A204.1 (cell line): ENCODE data around the gene FKBP4.

Experiments
- FAIRE-seq: peaks from 2 replicates; lab custom pipeline; 2012; peaks lifted over from hg19 to GRCh38; lab: Jason Lieb, UNC

The FKBP4 gene

DNA sequence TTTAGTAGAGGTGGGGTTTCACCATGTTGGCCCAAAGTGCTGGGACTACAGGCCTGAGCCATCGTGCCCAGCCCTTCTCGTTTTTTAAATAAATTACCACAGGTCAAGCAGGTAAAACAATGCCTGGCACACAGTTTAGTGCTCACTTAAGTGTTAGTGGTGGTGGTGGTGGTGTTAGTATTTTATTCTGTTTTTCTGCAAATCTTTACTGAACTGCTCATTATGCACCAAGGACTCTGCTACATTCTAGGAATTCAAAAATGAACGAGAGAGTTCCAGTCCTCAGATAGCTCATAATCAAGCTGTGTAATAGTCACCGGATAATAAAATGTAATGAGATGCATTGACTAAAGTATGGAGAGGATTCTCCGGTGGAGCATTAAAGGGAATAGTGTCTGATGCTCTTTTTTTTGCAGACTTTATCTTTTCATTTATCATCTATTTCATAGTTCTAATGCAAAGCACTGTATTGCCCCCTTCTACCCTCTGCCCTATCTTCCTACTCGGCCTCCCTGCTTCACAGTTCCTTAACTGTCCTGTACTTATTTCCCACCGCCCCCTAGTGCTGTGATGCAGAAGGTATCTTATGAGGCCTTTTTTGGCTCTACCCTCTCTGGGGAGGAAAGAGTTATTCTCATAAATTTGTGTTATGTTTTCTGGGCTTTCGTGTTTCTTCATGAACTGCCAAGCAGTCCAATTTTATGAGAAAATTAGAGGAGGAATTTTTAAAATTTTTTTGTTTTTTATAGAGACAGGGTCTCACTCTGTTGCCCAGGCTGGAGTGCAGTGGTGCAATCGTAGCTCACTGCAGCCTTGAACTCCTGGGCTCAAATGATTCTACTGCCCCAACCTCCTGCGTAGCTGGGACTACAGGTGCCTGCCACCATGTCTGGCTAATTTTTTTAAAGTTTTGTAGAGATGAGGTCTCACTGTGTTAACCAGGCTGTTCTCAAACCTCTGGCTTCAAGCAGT, 18.7 kb downstream of the FKBP4 start:
- no peak for FAIRE-seq

- no peak for FAIRE-seq
These were observed 25.0 kb downstream of the FKBP4 start for GRCh38 chr12:2819810-2820209.

GRCh38 chr12:2820432-2820831, 25.7 kb downstream of the FKBP4 start:
- no peak for FAIRE-seq

DNA sequence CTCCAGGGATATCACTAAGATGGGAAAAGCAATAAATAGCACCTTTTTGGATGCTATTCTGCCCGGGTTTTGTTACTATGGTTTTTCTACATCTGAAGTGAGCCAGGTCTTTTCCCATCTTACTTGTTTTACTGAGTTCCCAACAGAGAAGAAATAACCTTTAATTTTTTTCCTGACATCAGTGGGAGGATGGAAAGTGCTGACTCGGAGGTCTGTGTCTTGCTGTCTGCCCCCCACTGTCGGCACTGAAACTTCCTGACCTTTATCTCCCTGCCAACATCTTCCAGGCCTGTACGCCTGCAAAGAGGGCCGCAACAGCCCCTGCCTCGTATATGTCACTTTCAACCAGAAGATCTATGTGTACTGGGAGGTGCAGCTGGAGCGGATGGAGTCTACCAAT, 28.7 kb downstream of the FKBP4 start:
- no peak for FAIRE-seq

DNA sequence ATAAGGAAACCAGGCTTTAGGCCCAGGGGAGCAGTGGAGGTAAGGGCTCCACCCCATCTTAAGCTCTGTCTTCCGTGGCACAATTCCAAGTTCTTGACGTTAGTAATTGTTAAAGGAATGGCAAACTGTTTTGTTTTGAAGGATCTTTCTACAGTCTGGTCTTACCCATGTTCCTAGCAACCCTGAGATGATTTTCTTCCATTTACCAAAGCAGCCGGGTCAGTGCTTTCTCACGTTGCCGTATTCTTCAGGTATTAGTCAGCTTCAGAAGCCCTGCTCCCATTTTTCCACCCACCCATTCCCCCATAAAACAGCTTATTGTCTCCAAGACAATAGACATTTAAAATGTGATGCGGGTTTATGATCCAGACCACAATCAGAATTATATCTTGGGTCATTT, 29.8 kb downstream of the FKBP4 start:
- FAIRE-seq = no peak

DNA sequence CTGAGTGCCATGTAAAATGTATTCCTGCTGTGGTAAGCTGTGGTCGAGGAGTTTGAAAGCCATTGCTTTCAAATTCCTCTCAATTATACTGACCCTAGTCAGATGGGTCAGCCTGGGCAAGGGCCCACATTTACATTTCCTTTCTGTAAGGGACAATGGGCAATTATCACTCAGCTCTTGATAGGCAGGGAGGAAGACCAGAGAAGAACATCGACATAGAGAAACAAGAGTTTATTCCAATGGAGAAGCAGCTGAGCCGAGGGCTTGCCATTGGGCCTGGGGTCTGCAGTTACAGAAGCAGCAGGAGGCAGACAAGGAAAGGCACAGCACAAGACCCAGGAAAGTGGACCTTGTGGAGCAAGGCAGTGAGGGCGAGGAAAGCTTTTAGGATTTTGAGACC, 30.4 kb downstream of the FKBP4 start:
- FAIRE-seq = no peak

GRCh38 chr12:2826036-2826435, 31.3 kb downstream of the FKBP4 start:
- no peak for FAIRE-seq

GRCh38 chr12:2826721-2827515, 32.1 kb downstream of the FKBP4 start:
- FAIRE-seq = no peak

GRCh38 chr12:2829275-2829674, 34.5 kb downstream of the FKBP4 start:
- FAIRE-seq = no peak

GRCh38 chr12:2832550-2833127, 37.9 kb downstream of the FKBP4 start:
- no peak for FAIRE-seq

- FAIRE-seq = no peak
These were observed 38.6 kb downstream of the FKBP4 start for GRCh38 chr12:2833327-2833726.

GRCh38 chr12:2833810-2834209, 39.0 kb downstream of the FKBP4 start:
- FAIRE-seq = no peak

DNA sequence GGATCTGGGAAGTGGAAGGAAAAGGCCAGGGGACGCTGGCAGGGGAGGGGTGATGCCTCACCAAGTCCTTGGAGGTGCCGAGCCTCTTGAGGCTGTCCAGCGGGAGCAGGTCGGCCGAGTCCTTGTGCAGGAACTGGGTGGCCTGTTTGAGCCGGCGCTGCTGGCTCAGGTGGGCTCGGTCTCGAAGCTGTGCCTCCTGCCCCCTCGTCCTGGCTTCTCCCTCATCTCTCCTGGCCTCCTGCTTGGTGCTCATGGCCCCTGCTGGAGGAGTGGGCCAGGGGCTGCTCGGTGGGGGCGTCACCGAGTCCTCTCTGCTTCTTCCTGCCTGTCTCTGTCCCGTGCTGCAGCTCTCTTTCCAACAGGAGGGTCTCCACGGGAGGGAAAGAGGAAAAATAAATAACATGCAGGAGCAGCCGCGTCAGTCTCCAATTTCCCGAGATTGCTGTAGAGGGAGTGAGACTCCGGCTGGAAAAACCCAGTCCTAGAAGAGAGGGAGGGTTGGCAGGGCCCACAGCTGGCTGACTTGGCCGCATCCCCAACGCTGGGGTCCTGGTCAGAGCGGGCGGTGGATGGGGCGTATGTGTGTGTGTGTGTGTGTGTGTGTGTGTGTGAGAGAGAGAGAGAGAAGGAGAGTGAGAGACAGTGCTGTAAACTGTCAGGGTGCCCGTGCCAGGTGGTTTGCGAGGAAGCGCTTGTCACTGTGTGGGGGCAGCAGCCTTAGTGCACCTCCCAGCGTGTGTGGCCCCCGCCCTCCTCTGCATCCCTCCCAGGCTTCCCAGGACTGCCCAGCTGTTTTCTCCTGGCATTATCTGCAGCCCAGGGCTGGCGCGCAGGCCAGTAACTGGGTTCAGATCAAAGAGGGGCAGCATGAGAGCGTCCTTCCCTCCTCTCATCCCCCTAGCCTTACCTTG, 40.1 kb downstream of the FKBP4 start, which contains the start of gene NRIP2:
NRIP2 (minus strand) TSS at position 455 of the 911 bp plus-strand sequence; CDS start at position 403, 52 bp downstream.
- FAIRE-seq = no peak

GRCh38 chr12:2835691-2836403, 41.1 kb downstream of the FKBP4 start:
- FAIRE-seq = no peak

GRCh38 chr12:2836574-2836973, 41.8 kb downstream of the FKBP4 start:
- FAIRE-seq = no peak

- FAIRE-seq = no peak
These were observed 46.4 kb downstream of the FKBP4 start for GRCh38 chr12:2841056-2841650.

DNA sequence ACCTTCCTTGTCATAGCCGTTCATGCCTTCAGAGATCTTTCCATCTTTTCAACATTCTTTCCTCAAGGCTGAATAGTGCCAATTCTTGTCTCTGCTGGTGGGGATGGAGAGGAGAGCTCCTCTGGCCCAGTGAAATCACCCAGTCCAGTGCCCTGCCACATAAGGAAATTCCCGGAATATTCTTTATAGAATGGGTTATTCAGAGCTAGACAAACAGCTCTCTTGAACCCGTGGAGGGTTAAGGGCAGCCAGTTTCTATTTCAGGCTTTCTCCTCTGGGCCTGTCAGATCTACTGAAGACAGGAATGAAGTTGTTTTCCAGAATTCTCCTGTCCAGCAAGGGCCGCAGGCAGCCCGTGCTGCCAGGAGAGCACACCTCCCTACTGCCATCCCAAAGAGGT, 48.2 kb downstream of the FKBP4 start:
- no peak for FAIRE-seq

- FAIRE-seq = no peak
These were observed 50.0 kb downstream of the FKBP4 start for GRCh38 chr12:2844786-2845185.

DNA sequence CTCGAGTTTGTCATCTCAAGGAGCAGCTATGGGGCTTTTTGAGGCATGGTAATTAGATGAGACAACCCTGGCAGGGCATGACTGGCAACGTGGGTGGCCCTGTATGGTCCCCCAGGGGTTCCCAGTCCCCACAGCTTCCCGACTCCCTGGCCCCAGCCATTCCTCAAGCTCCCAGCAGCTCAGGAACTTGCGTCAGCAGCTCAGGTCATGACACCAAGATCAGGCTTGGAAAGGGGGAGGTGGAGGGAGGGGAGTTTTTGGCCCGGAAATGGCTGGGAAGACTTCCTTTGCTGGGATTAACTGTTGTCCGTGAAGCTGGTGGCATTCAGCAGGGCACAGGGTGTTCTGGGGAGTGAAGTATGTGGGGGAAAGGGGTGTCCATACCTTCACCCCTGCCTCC, 50.5 kb downstream of the FKBP4 start:
- FAIRE-seq = no peak

DNA sequence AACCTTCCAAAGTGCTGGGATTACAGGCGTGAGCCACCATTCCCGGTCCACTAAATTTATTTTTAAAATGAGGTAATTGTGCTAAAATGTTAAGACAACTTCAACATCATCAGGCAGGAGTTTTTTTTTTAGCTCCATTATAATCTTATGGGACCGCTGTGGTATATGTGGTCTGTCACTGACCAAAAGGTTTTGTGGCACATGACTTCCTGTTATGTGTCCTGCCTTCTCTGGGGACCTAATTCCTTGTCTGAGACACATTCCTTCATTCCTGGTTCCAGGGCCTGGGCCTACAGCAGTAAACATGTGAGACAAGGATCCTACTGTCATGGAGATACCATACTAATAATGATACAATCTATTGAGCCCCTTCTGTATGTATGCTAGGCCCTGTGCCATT, 57.2 kb downstream of the FKBP4 start:
- FAIRE-seq = no peak

DNA sequence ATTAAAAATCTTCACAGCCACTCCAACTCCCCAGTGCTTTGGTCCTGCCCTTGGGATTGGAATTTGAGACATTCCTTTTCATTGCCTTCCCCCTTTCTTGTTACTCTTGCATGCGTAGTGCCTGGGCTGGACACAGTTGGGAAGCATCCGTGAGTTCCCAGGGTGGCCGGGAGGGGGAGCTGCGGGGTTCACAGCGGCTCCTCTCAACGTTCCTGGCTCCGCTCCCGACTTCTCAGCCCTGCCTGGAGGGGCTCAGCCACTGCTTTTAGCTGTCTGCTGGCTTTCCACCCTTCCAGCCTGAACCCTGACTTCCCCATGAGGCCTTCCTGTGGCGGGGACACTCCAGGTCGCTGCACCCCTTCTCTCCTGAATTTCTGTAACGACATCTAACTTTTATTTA, 58.9 kb downstream of the FKBP4 start:
- FAIRE-seq = no peak
